Measurements from ENCODE around the gene DISP3.

Gene DISP3

GRCh38 chr1:11529763-11530730, 51.1 kb downstream of the DISP3 start:
- no peaks in the 10 kb centered on the region for H3K4me1 ChIP-seq (ENCODE audit: insufficient read depth, low read length, severe bottlenecking)
- H3K36me3 ChIP-seq (ENCODE audit: insufficient read depth, low read length), result no peaks in the 10 kb centered on the region
- H2AFZ ChIP-seq (ENCODE audit: low read length), result no peak overlapping the region
- H3F3A ChIP-seq (ENCODE audit: insufficient read depth, low read length), result no peaks in the 10 kb centered on the region
- no peak overlapping the region for H3K4me3 ChIP-seq (ENCODE audit: low read depth, low read length, poor library complexity, severe bottlenecking)
- no peaks in the 10 kb centered on the region for H3K27me3 ChIP-seq (ENCODE audit: insufficient read depth, low read length)
- H3K9ac ChIP-seq (ENCODE audit: low read length), result no peak overlapping the region
- no peaks in the 10 kb centered on the region for H4K20me1 ChIP-seq (ENCODE audit: insufficient read depth, low read length)
- no peaks in the 10 kb centered on the region for H3K9me2 ChIP-seq (ENCODE audit: low read depth, low read length)
- TF ChIP-seq EZH2 (IDR thresholded peaks at IDR 0.05; ENCODE audit: borderline replicate concordance, low read length) (no peak), CTCF (IDR thresholded peaks at IDR 0.05; ENCODE audit: low read length) (no peak)
- H3K4me2 ChIP-seq (ENCODE audit: low read length), result no peak overlapping the region
- H3K79me2 ChIP-seq (ENCODE audit: insufficient read depth, low read length), result no peaks in the 10 kb centered on the region
- no peaks in the 10 kb centered on the region for H3K9me3 ChIP-seq (ENCODE audit: low read length)
- H3K27ac ChIP-seq (ENCODE audit: low read depth, low read length, poor library complexity, severe bottlenecking), result no peak overlapping the region

- TF ChIP-seq EZH2 (IDR thresholded peaks at IDR 0.05; ENCODE audit: borderline replicate concordance, low read length) (no peak), CTCF (IDR thresholded peaks at IDR 0.05; ENCODE audit: low read length) (no peak)
These were observed 51.9 kb downstream of the DISP3 start for GRCh38 chr1:11530731-11531311.

GRCh38 chr1:11531314-11531870, 52.4 kb downstream of the DISP3 start:
- no peaks in the 10 kb centered on the region for H3K4me1 ChIP-seq (ENCODE audit: insufficient read depth, low read length, severe bottlenecking)
- H3K9me2 ChIP-seq (ENCODE audit: low read depth, low read length), result no peaks in the 10 kb centered on the region
- no peak overlapping the region for H3K4me2 ChIP-seq (ENCODE audit: low read length)
- no peak overlapping the region for H3K27ac ChIP-seq (ENCODE audit: low read depth, low read length, poor library complexity, severe bottlenecking)
- no peak overlapping the region for H3K4me3 ChIP-seq (ENCODE audit: low read depth, low read length, poor library complexity, severe bottlenecking)
- no peaks in the 10 kb centered on the region for H3F3A ChIP-seq (ENCODE audit: insufficient read depth, low read length)
- no peaks in the 10 kb centered on the region for H3K36me3 ChIP-seq (ENCODE audit: insufficient read depth, low read length)
- no peaks in the 10 kb centered on the region for H4K20me1 ChIP-seq (ENCODE audit: insufficient read depth, low read length)
- H3K79me2 ChIP-seq (ENCODE audit: insufficient read depth, low read length), result no peaks in the 10 kb centered on the region
- no peaks in the 10 kb centered on the region for H3K9me3 ChIP-seq (ENCODE audit: low read length)
- no peak for TF ChIP-seq EZH2 (IDR thresholded peaks at IDR 0.05; ENCODE audit: borderline replicate concordance, low read length)
- no peak for TF ChIP-seq CTCF (IDR thresholded peaks at IDR 0.05; ENCODE audit: low read length)
- H2AFZ ChIP-seq (ENCODE audit: low read length), result no peak overlapping the region
- H3K9ac ChIP-seq (ENCODE audit: low read length), result no peak overlapping the region
- H3K27me3 ChIP-seq (ENCODE audit: insufficient read depth, low read length), result no peaks in the 10 kb centered on the region

More at GRCh38 chr1:11530731-11531311, 51.9 kb downstream of the DISP3 start:
- H3K9me3 ChIP-seq (ENCODE audit: low read length), result no peaks in the 10 kb centered on the region
- H3K79me2 ChIP-seq (ENCODE audit: insufficient read depth, low read length), result no peaks in the 10 kb centered on the region
- no peaks in the 10 kb centered on the region for H3K9me2 ChIP-seq (ENCODE audit: low read depth, low read length)
- H3K27ac ChIP-seq (ENCODE audit: low read depth, low read length, poor library complexity, severe bottlenecking), result no peak overlapping the region
- no peak overlapping the region for H2AFZ ChIP-seq (ENCODE audit: low read length)
- no peak overlapping the region for H3K4me2 ChIP-seq (ENCODE audit: low read length)
- no peak overlapping the region for H3K9ac ChIP-seq (ENCODE audit: low read length)
- H4K20me1 ChIP-seq (ENCODE audit: insufficient read depth, low read length), result no peaks in the 10 kb centered on the region
- H3K27me3 ChIP-seq (ENCODE audit: insufficient read depth, low read length), result no peaks in the 10 kb centered on the region
- no peaks in the 10 kb centered on the region for H3K4me1 ChIP-seq (ENCODE audit: insufficient read depth, low read length, severe bottlenecking)
- no peaks in the 10 kb centered on the region for H3F3A ChIP-seq (ENCODE audit: insufficient read depth, low read length)
- no peak overlapping the region for H3K4me3 ChIP-seq (ENCODE audit: low read depth, low read length, poor library complexity, severe bottlenecking)
- no peaks in the 10 kb centered on the region for H3K36me3 ChIP-seq (ENCODE audit: insufficient read depth, low read length)

All from OCI-LY1 (cell line).